Stimulated activated CD4-positive, alpha-beta T cell treated with anti-CD3 and anti-CD28 coated beads, Interleukin-12 subunit alpha, Interleukin-12 subunit beta, amount 100 ng/mL, for 48 hours (primary cell): ENCODE results near the gene NR2F1.

Source experiments
- DNase-seq, 3 donors: peaks; one replicate each; pipeline ENCODE4 v3.0.0-alpha.2; 2020; ENCODE audit warnings: low read depth in 2 of 3, low spot score in 1 of 3

The NR2F1 gene

GRCh38 chr5:93635991-93636390 is 53.0 kb downstream of the NR2F1 start:
- DNase-seq = no peak

- no peak for DNase-seq
Observed at GRCh38 chr5:93636837-93637236, 53.8 kb downstream of the NR2F1 start.

- no peak for DNase-seq
Observed at GRCh38 chr5:93637697-93638096, 54.7 kb downstream of the NR2F1 start.

- no peak for DNase-seq
Observed at GRCh38 chr5:93642526-93642925, 59.5 kb downstream of the NR2F1 start.
